ENCODE measurements around the gene TOX2. TPM values are rescaled to one million over a fixed set of nuclear protein-coding genes. Genes with fewer than 3 reads are reported as not detected.

The TOX2 gene
- total RNA-seq, 1 donor from 2014 or later: not detected

DNA sequence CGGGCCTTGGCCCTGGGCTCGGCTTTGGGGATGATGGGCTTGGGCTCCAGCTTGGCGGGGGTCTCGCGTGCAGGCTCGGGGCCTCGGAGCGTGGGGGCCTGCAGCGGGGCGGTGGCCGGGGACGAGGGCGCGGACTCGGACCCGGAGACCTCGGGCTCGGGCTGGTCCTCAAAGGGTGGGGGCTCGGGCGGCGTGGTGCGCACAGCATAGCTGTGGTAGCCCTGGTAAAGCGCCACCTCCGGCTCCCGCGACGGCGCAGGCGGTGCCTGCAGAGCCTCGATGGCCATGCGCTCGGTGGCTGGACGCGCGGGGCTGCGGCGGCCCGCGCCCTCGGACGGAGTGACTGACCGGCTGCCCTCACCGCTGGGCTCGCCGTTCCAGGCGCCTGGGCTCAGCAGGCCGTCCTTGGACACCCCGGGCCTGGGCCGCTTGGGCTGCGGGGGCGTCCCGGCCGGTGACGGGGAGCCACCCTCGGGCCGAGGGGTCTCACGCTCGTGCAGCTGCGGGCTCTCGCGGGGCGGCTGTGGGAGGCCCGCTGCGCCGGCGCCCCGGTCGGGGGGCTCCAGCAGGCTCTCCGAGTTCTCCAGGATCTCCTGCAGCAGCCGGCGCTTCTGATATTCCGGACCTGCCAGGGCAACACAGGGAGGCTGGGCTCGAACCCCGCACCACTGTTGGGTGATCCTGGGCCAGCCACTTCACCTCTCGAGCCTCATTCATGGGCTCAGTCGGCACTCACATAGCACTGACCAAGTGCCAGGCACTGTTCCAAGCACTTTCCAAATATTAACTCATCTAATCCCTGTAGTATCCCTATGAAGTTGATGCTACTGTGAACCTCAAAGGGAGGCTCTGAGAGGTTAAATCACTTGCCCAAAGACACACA lies 201.4 kb downstream of the TOX2 start:
- no peak overlapping the region for H3K4me3 ChIP-seq (ENCODE audit: low read length in 3 of 3)
- H3K36me3 ChIP-seq (ENCODE audit: control insufficient read depth in 3 of 3, insufficient read depth in 3 of 3, low read length in 3 of 3): peaks cover 26 to 42% (median 41%) of the 10 kb centered on the region in 3 donors
- peaks cover 31 to 46% (median 34%) of the 10 kb centered on the region in 3 donors for H3K4me1 ChIP-seq (ENCODE audit: control insufficient read depth in 3 of 3, insufficient read depth in 3 of 3, low read length in 3 of 3)
- H3K9ac ChIP-seq (ENCODE audit: low read depth in 1 of 3, low read length in 3 of 3): no peak overlapping the region
- H3K9me3 ChIP-seq (ENCODE audit: control insufficient read depth in 3 of 3, low read length in 3 of 3): no peaks in the 10 kb centered on the region
- H3K27ac ChIP-seq (ENCODE audit: low read depth, low read length): no peak overlapping the region
- peaks cover 0 to 3% (median 2%) of the 10 kb centered on the region in 3 donors for H3K27me3 ChIP-seq (ENCODE audit: control insufficient read depth in 3 of 3, insufficient read depth in 3 of 3, low read length in 3 of 3)

DNA sequence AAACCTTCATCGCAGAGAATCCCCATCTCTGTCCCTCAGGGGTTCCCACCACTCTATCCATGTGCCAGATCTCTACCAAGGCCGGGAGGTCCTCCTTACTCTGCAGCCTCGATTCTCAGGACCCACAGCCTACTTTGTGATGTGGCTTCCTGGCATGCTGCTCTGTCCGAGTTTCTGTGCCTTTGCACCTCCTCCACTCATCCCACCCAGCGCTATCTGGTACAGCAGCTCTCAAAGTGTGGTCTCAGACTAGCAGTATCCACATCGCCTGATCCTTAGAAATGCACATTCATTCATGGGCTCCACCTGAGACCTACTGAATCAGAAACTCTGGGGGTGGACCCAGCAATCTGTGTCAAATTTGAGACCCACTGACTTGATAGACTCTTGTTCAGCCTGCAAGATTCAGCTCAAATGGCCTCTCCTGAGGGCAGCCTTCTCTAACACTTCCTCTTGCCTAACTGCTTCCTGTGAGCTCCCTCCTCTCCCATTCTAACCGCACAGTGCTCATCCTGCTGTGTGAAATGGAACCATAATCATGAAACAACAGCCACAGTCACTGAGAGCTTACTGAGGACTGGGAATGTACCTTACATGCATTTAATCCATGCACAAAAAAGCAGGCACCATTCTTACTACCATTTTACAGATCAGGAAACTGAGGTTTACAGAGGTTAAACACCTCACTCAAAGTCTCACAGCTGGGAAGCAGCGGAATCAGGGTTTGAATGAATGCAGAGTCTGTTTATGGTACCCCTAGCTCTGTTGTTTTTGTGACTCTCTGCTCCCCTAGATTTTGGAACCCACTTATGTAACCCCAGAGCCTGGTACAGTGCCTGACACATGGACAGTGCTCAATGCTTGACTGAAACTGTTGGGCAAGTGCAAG lies 202.9 kb downstream of the TOX2 start:
- peaks cover 39 to 60% (median 45%) of the 10 kb centered on the region in 3 donors for H3K4me1 ChIP-seq (ENCODE audit: control insufficient read depth in 3 of 3, insufficient read depth in 3 of 3, low read length in 3 of 3)
- H3K9me3 ChIP-seq (ENCODE audit: control insufficient read depth in 3 of 3, low read length in 3 of 3): no peaks in the 10 kb centered on the region
- H3K27ac ChIP-seq (ENCODE audit: low read depth, low read length): no peak overlapping the region

DNA sequence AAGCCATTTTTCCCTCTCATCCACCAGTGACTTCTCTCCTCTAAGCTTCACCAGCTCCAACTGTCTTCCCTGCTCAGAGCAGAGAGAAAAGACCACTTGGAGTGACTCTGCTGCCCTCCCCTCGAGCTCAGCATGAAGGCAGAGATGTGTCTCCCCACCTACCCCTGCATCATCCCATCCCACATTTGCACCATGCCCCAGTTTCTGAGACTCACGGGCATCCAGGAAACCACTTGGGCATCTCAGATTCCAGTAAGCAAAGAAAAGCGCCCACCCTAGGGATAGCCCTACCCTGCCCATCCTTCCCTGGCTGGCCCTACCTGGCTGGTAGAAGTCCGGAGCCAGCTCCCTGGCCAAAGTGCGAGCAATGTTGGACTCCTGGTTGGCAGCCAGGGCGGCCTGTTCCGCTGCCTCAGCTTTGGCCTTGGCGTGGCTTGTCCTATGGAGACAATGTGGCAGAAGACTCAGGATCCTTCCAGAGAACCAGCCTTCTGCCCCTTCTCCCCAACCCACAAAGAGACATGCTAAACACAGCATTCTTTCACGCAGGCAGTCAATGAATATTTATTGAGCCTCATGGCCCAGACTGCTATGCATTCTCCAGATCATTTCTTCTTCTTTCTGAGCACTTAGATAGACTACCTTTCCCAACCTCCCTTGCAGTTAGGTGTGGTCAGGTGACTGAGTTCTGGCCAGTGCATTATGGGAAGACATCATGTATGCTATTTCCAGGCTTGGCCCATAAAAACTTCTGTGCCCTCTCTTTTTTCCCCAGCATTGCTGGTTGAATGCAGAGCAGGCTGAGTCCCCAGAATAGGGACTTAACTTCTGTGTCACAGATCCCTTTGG lies 203.8 kb downstream of the TOX2 start:
- Histone ChIP-seq H3K4me3 (ENCODE audit: low read length in 3 of 3) (peak overlapping the region in 1 of 3 donors; percentile 17), H3K27me3 (ENCODE audit: control insufficient read depth in 3 of 3, insufficient read depth in 3 of 3, low read length in 3 of 3) (peaks cover 0 to 3% (median 2%) of the 10 kb centered on the region in 3 donors), H3K4me1 (ENCODE audit: control insufficient read depth in 3 of 3, insufficient read depth in 3 of 3, low read length in 3 of 3) (peaks cover 48 to 65% (median 48%) of the 10 kb centered on the region in 3 donors), H3K27ac (ENCODE audit: low read depth, low read length) (no peak overlapping the region), H3K9ac (ENCODE audit: low read depth in 1 of 3, low read length in 3 of 3) (no peak overlapping the region), H3K36me3 (ENCODE audit: control insufficient read depth in 3 of 3, insufficient read depth in 3 of 3, low read length in 3 of 3) (peaks cover 19 to 31% (median 29%) of the 10 kb centered on the region in 3 donors), H3K9me3 (ENCODE audit: control insufficient read depth in 3 of 3, low read length in 3 of 3) (no peaks in the 10 kb centered on the region)

More for the DNA sequence above, 202.9 kb downstream of the TOX2 start:
- Histone ChIP-seq H3K27me3 (ENCODE audit: control insufficient read depth in 3 of 3, insufficient read depth in 3 of 3, low read length in 3 of 3) (peaks cover 0 to 3% (median 2%) of the 10 kb centered on the region in 3 donors), H3K9ac (ENCODE audit: low read depth in 1 of 3, low read length in 3 of 3) (peak overlapping the region in 2 of 3 donors; percentile 1 to 25), H3K36me3 (ENCODE audit: control insufficient read depth in 3 of 3, insufficient read depth in 3 of 3, low read length in 3 of 3) (peaks cover 26 to 40% (median 36%) of the 10 kb centered on the region in 3 donors), H3K4me3 (ENCODE audit: low read length in 3 of 3) (no peak overlapping the region)

Small RNA genes lying within 50 kb of the gene (small RNA-seq; reads per million reads assigned to genes)
- not detected for gene RN7SL443P

Other genes with a start within 250 kb of the TOX2 start
- 3.1 TPM for gene MYBL2, start 247.7 kb upstream of the TOX2 start, total RNA-seq
- gene GTSF1L, start 187.8 kb upstream of the TOX2 start, total RNA-seq: not detected

All from skeletal muscle tissue (tissue), 5 donors.